ENCODE data around the gene SCAMP1. TPM values are rescaled to one million over a fixed set of nuclear protein-coding genes. Genes with fewer than 3 reads are reported as not detected.

Gene SCAMP1
- total and polyA plus RNA-seq, 2 of the 13 experiments (the other 11 are each of a cell fraction or from before 2014, with no cell fraction given): 18.2 to 33.7 TPM

DNA sequence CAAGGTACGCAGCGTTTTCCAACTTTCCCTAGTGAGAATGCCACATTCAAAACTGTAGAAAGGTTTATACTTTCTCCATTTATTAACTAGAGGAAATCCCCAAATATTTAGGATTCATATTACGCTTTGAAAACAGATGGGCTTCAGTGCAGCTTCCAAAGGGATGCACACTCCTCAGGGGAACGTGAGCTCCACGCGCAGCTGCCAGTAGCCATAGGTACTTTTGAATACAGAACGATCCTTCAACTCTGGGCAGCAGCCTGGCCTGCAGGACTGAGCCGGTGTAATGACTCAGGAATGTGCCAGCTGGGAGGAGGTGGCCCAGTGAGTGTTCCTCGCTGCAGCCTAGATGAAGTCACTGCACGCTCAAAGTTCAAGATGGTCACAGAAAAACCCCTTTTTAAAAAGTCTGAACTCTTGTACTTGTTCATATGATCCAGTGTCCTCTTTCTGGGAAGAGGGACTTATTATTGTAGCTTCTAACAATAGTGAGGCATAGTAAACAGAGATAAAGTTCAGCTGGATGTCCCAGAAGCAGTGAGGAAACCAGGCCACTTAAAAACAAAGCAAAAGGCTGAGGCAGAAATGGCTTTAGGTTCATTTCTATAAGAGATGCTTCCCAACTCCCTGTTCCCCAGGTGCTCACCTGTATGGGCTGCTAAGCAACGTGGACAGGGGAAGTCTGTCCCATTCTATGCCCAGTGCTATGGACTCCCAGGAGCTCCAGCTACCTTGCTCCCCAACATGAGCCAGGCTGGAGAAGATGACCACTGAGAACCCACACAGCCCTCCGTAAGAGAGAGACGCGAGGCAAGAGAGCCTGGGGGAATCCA, 158.2 kb downstream of the SCAMP1 start (continued):
- peak; percentile 24; the same call in 1 of the 2 replicates for TF ChIP-seq ZNF329 (CRISPR knock-in tag; IDR thresholded peaks at IDR 0.05; ENCODE audit: low read depth)
- no peak for TF ChIP-seq ATRX (CRISPR knock-in tag; IDR thresholded peaks at IDR 0.05; ENCODE audit: borderline replicate concordance)
- TF ChIP-seq, protein P1, sequence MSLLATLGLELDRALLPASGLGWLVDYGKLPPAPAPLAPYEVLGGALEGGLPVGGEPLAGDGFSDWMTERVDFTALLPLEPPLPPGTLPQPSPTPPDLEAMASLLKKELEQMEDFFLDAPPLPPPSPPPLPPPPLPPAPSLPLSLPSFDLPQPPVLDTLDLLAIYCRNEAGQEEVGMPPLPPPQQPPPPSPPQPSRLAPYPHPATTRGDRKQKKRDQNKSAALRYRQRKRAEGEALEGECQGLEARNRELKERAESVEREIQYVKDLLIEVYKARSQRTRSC (CRISPR knock-in tag; IDR thresholded peaks at IDR 0.05; ENCODE audit: low read depth): no peak
- peak in 1 of 2 experiments; percentile 77; a peak in 2 of 4 replicates for TF ChIP-seq KLF16 (CRISPR knock-in tag; IDR thresholded peaks at IDR 0.05)
- no peak for TF ChIP-seq DR1 (CRISPR knock-in tag; IDR thresholded peaks at IDR 0.05)
- 0 out of 2 replicates have a peak, but pooled peaks have one; percentile 37 for TF ChIP-seq MEIS1 (CRISPR knock-in tag; IDR thresholded peaks at IDR 0.05; ENCODE audit: borderline replicate concordance)
- TF ChIP-seq, protein P2, sequence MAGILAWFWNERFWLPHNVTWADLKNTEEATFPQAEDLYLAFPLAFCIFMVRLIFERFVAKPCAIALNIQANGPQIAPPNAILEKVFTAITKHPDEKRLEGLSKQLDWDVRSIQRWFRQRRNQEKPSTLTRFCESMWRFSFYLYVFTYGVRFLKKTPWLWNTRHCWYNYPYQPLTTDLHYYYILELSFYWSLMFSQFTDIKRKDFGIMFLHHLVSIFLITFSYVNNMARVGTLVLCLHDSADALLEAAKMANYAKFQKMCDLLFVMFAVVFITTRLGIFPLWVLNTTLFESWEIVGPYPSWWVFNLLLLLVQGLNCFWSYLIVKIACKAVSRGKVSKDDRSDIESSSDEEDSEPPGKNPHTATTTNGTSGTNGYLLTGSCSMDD (CRISPR knock-in tag; IDR thresholded peaks at IDR 0.05): no peak
- peak in 1 of 2 experiments; percentile 16; a peak in 1 of 4 replicates for TF ChIP-seq MAFK (conservative IDR thresholded peaks at IDR 0.05 in 1 of 2, IDR thresholded peaks at IDR 0.05 in 1 of 2; ENCODE audit: low read length in 2 of 2)
- no peak for TF ChIP-seq NFIB (CRISPR knock-in tag; IDR thresholded peaks at IDR 0.05; ENCODE audit: borderline replicate concordance)
- TF ChIP-seq FLYWCH1 (CRISPR knock-in tag; IDR thresholded peaks at IDR 0.05): no peak
- TF ChIP-seq, protein P3, sequence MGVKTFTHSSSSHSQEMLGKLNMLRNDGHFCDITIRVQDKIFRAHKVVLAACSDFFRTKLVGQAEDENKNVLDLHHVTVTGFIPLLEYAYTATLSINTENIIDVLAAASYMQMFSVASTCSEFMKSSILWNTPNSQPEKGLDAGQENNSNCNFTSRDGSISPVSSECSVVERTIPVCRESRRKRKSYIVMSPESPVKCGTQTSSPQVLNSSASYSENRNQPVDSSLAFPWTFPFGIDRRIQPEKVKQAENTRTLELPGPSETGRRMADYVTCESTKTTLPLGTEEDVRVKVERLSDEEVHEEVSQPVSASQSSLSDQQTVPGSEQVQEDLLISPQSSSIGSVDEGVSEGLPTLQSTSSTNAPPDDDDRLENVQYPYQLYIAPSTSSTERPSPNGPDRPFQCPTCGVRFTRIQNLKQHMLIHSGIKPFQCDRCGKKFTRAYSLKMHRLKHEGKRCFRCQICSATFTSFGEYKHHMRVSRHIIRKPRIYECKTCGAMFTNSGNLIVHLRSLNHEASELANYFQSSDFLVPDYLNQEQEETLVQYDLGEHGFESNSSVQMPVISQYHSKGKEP (CRISPR knock-in tag; IDR thresholded peaks at IDR 0.05): no peak
- TF ChIP-seq NFE2L1 (CRISPR knock-in tag; IDR thresholded peaks at IDR 0.05; ENCODE audit: borderline replicate concordance): no peak
- TF ChIP-seq ZNF160 (CRISPR knock-in tag; IDR thresholded peaks at IDR 0.05): no peak
- TF ChIP-seq JUNB (CRISPR knock-in tag; IDR thresholded peaks at IDR 0.05; ENCODE audit: borderline replicate concordance): no peak
- no peak for TF ChIP-seq ZNF589 (CRISPR knock-in tag; conservative IDR thresholded peaks at IDR 0.05)
- no peak for TF ChIP-seq PAWR (CRISPR knock-in tag; IDR thresholded peaks at IDR 0.05; ENCODE audit: borderline replicate concordance)
- TF ChIP-seq GATAD2A (CRISPR knock-in tag; IDR thresholded peaks at IDR 0.05): peak; percentile 95
- TF ChIP-seq ZNF558 (CRISPR knock-in tag; IDR thresholded peaks at IDR 0.05; ENCODE audit: borderline replicate concordance): no peak
- TF ChIP-seq SNAPC2 (CRISPR knock-in tag; IDR thresholded peaks at IDR 0.05): peak; percentile 31; the same call in 1 of the 2 replicates
- TF ChIP-seq, protein P4, sequence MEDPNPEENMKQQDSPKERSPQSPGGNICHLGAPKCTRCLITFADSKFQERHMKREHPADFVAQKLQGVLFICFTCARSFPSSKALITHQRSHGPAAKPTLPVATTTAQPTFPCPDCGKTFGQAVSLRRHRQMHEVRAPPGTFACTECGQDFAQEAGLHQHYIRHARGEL (CRISPR knock-in tag; IDR thresholded peaks at IDR 0.05): no peak
- TF ChIP-seq NCOA1 (CRISPR knock-in tag; IDR thresholded peaks at IDR 0.05): no peak
- TF ChIP-seq, protein P5, sequence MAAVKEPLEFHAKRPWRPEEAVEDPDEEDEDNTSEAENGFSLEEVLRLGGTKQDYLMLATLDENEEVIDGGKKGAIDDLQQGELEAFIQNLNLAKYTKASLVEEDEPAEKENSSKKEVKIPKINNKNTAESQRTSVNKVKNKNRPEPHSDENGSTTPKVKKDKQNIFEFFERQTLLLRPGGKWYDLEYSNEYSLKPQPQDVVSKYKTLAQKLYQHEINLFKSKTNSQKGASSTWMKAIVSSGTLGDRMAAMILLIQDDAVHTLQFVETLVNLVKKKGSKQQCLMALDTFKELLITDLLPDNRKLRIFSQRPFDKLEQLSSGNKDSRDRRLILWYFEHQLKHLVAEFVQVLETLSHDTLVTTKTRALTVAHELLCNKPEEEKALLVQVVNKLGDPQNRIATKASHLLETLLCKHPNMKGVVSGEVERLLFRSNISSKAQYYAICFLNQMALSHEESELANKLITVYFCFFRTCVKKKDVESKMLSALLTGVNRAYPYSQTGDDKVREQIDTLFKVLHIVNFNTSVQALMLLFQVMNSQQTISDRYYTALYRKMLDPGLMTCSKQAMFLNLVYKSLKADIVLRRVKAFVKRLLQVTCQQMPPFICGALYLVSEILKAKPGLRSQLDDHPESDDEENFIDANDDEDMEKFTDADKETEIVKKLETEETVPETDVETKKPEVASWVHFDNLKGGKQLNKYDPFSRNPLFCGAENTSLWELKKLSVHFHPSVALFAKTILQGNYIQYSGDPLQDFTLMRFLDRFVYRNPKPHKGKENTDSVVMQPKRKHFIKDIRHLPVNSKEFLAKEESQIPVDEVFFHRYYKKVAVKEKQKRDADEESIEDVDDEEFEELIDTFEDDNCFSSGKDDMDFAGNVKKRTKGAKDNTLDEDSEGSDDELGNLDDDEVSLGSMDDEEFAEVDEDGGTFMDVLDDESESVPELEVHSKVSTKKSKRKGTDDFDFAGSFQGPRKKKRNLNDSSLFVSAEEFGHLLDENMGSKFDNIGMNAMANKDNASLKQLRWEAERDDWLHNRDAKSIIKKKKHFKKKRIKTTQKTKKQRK (IDR thresholded peaks at IDR 0.05; ENCODE audit: low read length): no peak
- no peak for TF ChIP-seq MAFG (CRISPR knock-in tag; IDR thresholded peaks at IDR 0.05)

Measured in HepG2 (cell line).